Measurements from ENCODE around the gene PEMT. TPM values are rescaled to one million over a fixed set of nuclear protein-coding genes. Genes with fewer than 3 reads are reported as not detected.

PEMT gene
- total RNA-seq, 2 donors from 2014 or later: 38.3 to 52.7 TPM

GRCh38 chr17:17561408-17562145 is 29.9 kb downstream of the PEMT start:
- Histone ChIP-seq H3K4me1 (ENCODE audit: control insufficient read depth, insufficient read depth, low read length) (no peaks in the 10 kb centered on the region), H3K9ac (ENCODE audit: extremely low read depth, low read length, poor library complexity, severe bottlenecking) (no peak overlapping the region), H3K4me3 (ENCODE audit: low read length) (no peak overlapping the region), H3K9me3 (ENCODE audit: control insufficient read depth, low read length) (no peaks in the 10 kb centered on the region), H3K27me3 (ENCODE audit: control insufficient read depth, insufficient read depth, low read length, poor library complexity, severe bottlenecking) (no peaks in the 10 kb centered on the region), H3K36me3 (ENCODE audit: control insufficient read depth, insufficient read depth, low read length) (no peaks in the 10 kb centered on the region), H3K27ac (ENCODE audit: low read depth, low read length) (no peak overlapping the region)
- H3K4me3 Mint-ChIP-seq: no peak overlapping the region
- no peak for TF ChIP-seq CTCF (conservative IDR thresholded peaks at IDR 0.05)
- H3K27ac Mint-ChIP-seq: peak overlapping the region; percentile 44
- no peaks in the 10 kb centered on the region for H3K27me3 Mint-ChIP-seq (ENCODE audit: insufficient read depth)
- WGBS, 2 experiments (ENCODE audit: insufficient coverage in 1 of 2, insufficient read length in 1 of 2): 94% methylated on average over 26 to 30 of the region's 30 CpGs
- H3K9me3 Mint-ChIP-seq: no peaks in the 10 kb centered on the region
- peaks cover 3% of the 10 kb centered on the region for H3K4me1 Mint-ChIP-seq
- no peak for DNase-seq
- H3K36me3 Mint-ChIP-seq (ENCODE audit: low read depth): no peaks in the 10 kb centered on the region

GRCh38 chr17:17560975-17561374 is 30.5 kb downstream of the PEMT start:
- Histone ChIP-seq H3K36me3 (ENCODE audit: control insufficient read depth, insufficient read depth, low read length) (no peaks in the 10 kb centered on the region), H3K27me3 (ENCODE audit: control insufficient read depth, insufficient read depth, low read length, poor library complexity, severe bottlenecking) (no peaks in the 10 kb centered on the region), H3K4me3 (ENCODE audit: low read length) (no peak overlapping the region), H3K4me1 (ENCODE audit: control insufficient read depth, insufficient read depth, low read length) (no peaks in the 10 kb centered on the region), H3K9ac (ENCODE audit: extremely low read depth, low read length, poor library complexity, severe bottlenecking) (no peak overlapping the region), H3K27ac (ENCODE audit: low read depth, low read length) (no peak overlapping the region), H3K9me3 (ENCODE audit: control insufficient read depth, low read length) (no peaks in the 10 kb centered on the region)
- TF ChIP-seq CTCF (conservative IDR thresholded peaks at IDR 0.05): no peak
- no peaks in the 10 kb centered on the region for H3K9me3 Mint-ChIP-seq
- H3K27ac Mint-ChIP-seq: peak overlapping the region; percentile 44
- no peak overlapping the region for H3K4me3 Mint-ChIP-seq
- WGBS, 2 experiments (ENCODE audit: insufficient coverage in 1 of 2, insufficient read length in 1 of 2): 91 to 96% methylated on average over 10 of the region's 10 CpGs
- no peak for DNase-seq
- H3K27me3 Mint-ChIP-seq (ENCODE audit: insufficient read depth): no peaks in the 10 kb centered on the region
- no peaks in the 10 kb centered on the region for H3K36me3 Mint-ChIP-seq (ENCODE audit: low read depth)
- H3K4me1 Mint-ChIP-seq: peaks cover 3% of the 10 kb centered on the region

GRCh38 chr17:17560167-17560566 is 31.3 kb downstream of the PEMT start:
- no peaks in the 10 kb centered on the region for H3K27me3 Mint-ChIP-seq (ENCODE audit: insufficient read depth)
- Histone ChIP-seq H3K4me1 (ENCODE audit: control insufficient read depth, insufficient read depth, low read length) (no peaks in the 10 kb centered on the region), H3K27ac (ENCODE audit: low read depth, low read length) (no peak overlapping the region), H3K9ac (ENCODE audit: extremely low read depth, low read length, poor library complexity, severe bottlenecking) (no peak overlapping the region), H3K9me3 (ENCODE audit: control insufficient read depth, low read length) (no peaks in the 10 kb centered on the region), H3K27me3 (ENCODE audit: control insufficient read depth, insufficient read depth, low read length, poor library complexity, severe bottlenecking) (no peaks in the 10 kb centered on the region), H3K36me3 (ENCODE audit: control insufficient read depth, insufficient read depth, low read length) (no peaks in the 10 kb centered on the region), H3K4me3 (ENCODE audit: low read length) (no peak overlapping the region)
- 96% methylated on average over 5 to 10 of the region's 10 CpGs for WGBS, 2 experiments (ENCODE audit: insufficient coverage in 1 of 2, insufficient read length in 1 of 2)
- no peak overlapping the region for H3K4me3 Mint-ChIP-seq
- H3K27ac Mint-ChIP-seq: no peak overlapping the region
- H3K36me3 Mint-ChIP-seq (ENCODE audit: low read depth): no peaks in the 10 kb centered on the region
- H3K4me1 Mint-ChIP-seq: peaks cover 3% of the 10 kb centered on the region
- TF ChIP-seq CTCF (conservative IDR thresholded peaks at IDR 0.05): no peak
- DNase-seq: no peak
- no peaks in the 10 kb centered on the region for H3K9me3 Mint-ChIP-seq
